MM.1S (cell line): ENCODE results near the gene CIB4.

Source experiments
- DNase-seq: peaks from one replicate; pipeline ENCODE4 v3.0.0-alpha.2; 2015
- H2AFZ ChIP-seq: fragments of 300-600 bp; sonication (generic); 2 replicates; pipeline ENCODE4 v1.6.0; 2016; ENCODE audit warnings: antibody characterized with exemption, low read length
- H3F3A ChIP-seq: fragments of 300-600 bp; sonication (generic); 2 replicates; pipeline ENCODE4 v1.6.1; 2016; ENCODE audit warnings: mild to moderate bottlenecking, antibody characterized with exemption, low read length, moderate library complexity, mixed read lengths; ENCODE audit not compliant: insufficient read depth
- H3K27ac ChIP-seq: fragments of 300-600 bp; sonication (generic); 2 replicates; pipeline ENCODE4 v1.5.1; 2016; ENCODE audit warnings: mild to moderate bottlenecking, low read length
- H3K27me3 ChIP-seq: fragments of 300-600 bp; sonication (generic); replicated peaks from 2 replicates; pipeline ENCODE4 v1.6.0; 2016; ENCODE audit warnings: low read length; ENCODE audit not compliant: insufficient read depth
- H3K36me3 ChIP-seq: fragments of 300-600 bp; sonication (generic); replicated peaks from 2 replicates; pipeline ENCODE4 v1.6.1; 2016; ENCODE audit warnings: mild to moderate bottlenecking, low read length, mixed read lengths; ENCODE audit not compliant: insufficient read depth
- H3K4me1 ChIP-seq: fragments of 300-600 bp; sonication (generic); 2 replicates; pipeline ENCODE4 v1.6.1; 2016; ENCODE audit warnings: low read length, mixed read lengths
- H3K4me2 ChIP-seq: fragments of 300-600 bp; sonication (generic); 2 replicates; pipeline ENCODE4 v1.6.0; 2016; ENCODE audit warnings: low read depth, low read length
- H3K4me3 ChIP-seq: fragments of 300-600 bp; sonication (generic); 2 replicates; pipeline ENCODE4 v1.5.1; 2016; ENCODE audit warnings: low read length, mixed read lengths
- H3K79me2 ChIP-seq: fragments of 300-600 bp; sonication (generic); 2 replicates; pipeline ENCODE4 v1.6.1; 2016; ENCODE audit warnings: mixed run types, low read length, mixed read lengths
- H3K9ac ChIP-seq: fragments of 300-600 bp; sonication (generic); 2 replicates; pipeline ENCODE4 v1.6.1; 2016; ENCODE audit warnings: low read length, mixed read lengths
- H3K9me2 ChIP-seq: fragments of 300-600 bp; sonication (generic); replicated peaks from 2 replicates; pipeline ENCODE4 v1.6.1; 2016; ENCODE audit warnings: mild to moderate bottlenecking, low read length, mixed read lengths; ENCODE audit not compliant: insufficient read depth
- H3K9me3 ChIP-seq: fragments of 300-600 bp; sonication (generic); replicated peaks from 2 replicates; pipeline ENCODE4 v1.6.1; 2016; ENCODE audit warnings: mild to moderate bottlenecking, low read length, mixed read lengths; ENCODE audit not compliant: insufficient read depth
- H4K20me1 ChIP-seq: fragments of 300-600 bp; sonication (generic); 2 replicates; pipeline ENCODE4 v1.6.1; 2016; ENCODE audit warnings: mild to moderate bottlenecking, low read length, moderate library complexity, mixed read lengths; ENCODE audit not compliant: insufficient read depth
- EZH2 ChIP-seq: fragments of 300-600 bp; sonication (generic); optimal IDR thresholded peaks from 2 replicates; pipeline ENCODE3; 2017; ENCODE audit warnings: low read depth, mild to moderate bottlenecking, antibody characterized with exemption, low read length, mixed read lengths
- EZH2phosphoT487 ChIP-seq: fragments of 300-600 bp; sonication (generic); IDR thresholded peaks from 2 replicates; pipeline ENCODE4 v1.6.1; 2018; ENCODE audit warnings: antibody characterized with exemption, low read length
- TF ChIP-seq, protein P1 (sequence below): fragments of 300-600 bp; sonication (generic); IDR thresholded peaks from 2 replicates; pipeline ENCODE4 v1.5.1; 2016; ENCODE audit warnings: antibody characterized with exemption, low read length, mixed read lengths

CIB4 gene

DNA sequence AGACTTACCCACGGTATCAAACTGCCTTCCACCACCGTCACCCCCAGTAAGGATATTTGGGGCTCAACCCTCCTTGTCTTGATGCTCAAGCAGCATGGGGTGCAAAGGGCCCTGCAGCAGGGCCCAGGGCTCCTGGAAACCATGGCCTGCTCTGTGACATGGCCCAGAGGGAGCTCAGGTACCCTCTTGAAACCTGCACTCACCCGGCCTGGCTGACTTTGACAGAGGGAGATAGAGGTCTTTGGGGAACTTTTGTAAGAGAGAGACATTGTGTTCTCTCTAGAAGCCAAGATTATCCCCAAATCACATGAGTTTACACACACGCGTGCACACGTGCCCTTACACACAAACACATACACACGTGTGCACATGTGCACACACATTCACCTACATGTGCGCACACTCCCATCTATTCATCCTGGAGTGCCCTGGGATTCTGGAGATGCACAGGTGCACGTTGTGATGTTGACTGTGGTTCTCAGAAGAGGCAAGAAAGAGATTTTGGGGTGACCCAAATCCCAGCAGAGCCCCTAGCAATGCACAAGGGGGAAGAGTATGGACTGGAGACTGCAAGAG lies 31.7 kb upstream of the CIB4 start:
- no peak overlapping the region for H3K4me3 ChIP-seq
- TF ChIP-seq, protein P1, sequence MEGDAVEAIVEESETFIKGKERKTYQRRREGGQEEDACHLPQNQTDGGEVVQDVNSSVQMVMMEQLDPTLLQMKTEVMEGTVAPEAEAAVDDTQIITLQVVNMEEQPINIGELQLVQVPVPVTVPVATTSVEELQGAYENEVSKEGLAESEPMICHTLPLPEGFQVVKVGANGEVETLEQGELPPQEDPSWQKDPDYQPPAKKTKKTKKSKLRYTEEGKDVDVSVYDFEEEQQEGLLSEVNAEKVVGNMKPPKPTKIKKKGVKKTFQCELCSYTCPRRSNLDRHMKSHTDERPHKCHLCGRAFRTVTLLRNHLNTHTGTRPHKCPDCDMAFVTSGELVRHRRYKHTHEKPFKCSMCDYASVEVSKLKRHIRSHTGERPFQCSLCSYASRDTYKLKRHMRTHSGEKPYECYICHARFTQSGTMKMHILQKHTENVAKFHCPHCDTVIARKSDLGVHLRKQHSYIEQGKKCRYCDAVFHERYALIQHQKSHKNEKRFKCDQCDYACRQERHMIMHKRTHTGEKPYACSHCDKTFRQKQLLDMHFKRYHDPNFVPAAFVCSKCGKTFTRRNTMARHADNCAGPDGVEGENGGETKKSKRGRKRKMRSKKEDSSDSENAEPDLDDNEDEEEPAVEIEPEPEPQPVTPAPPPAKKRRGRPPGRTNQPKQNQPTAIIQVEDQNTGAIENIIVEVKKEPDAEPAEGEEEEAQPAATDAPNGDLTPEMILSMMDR = no peak
- no peak for TF ChIP-seq EZH2phosphoT487
- no peaks in the 10 kb centered on the region for H3K79me2 ChIP-seq
- no peaks in the 10 kb centered on the region for H3K36me3 ChIP-seq
- DNase-seq = no peak
- no peak overlapping the region for H3K4me2 ChIP-seq
- no peaks in the 10 kb centered on the region for H3K9me2 ChIP-seq
- H3K9me3 ChIP-seq = no peaks in the 10 kb centered on the region
- H3K27ac ChIP-seq = no peak overlapping the region
- H3K9ac ChIP-seq = no peak overlapping the region
- no peaks in the 10 kb centered on the region for H3K4me1 ChIP-seq
- H2AFZ ChIP-seq = no peak overlapping the region
- H4K20me1 ChIP-seq = no peaks in the 10 kb centered on the region
- peaks cover 83% of the 10 kb centered on the region for H3K27me3 ChIP-seq
- no peaks in the 10 kb centered on the region for H3F3A ChIP-seq

- TF ChIP-seq EZH2 (no peak), EZH2phosphoT487 (no peak)
- TF ChIP-seq, protein P1 = no peak
- no peak overlapping the region for H2AFZ ChIP-seq
- DNase-seq = no peak
These were observed 31.1 kb upstream of the CIB4 start for GRCh38 chr2:26672112-26672817.

DNA sequence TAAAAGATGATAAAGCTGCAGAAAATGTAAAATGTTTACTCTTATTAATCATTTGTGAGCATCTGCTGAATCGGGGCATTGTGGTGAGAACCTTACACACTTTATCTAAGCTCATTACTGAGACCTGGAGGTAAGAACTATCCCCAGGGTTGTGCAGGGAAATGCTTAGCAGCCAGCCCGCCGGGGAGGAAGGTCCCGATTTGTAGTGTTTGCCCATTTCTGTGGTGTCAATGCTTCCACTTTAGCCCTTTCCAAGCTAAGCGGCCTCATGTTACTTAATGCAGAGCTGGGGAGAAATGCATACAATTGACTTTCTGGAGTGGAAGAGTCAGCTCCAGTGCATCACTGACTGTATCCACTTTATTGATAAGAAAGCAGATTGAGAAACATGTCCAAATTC lies 30.5 kb upstream of the CIB4 start:
- Histone ChIP-seq H3K27me3 (peaks cover 84% of the 10 kb centered on the region), H3K4me3 (no peak overlapping the region), H4K20me1 (no peaks in the 10 kb centered on the region), H3K4me1 (no peaks in the 10 kb centered on the region), H3K9me2 (no peaks in the 10 kb centered on the region), H3K9ac (no peak overlapping the region), H3K4me2 (no peak overlapping the region), H3K36me3 (no peaks in the 10 kb centered on the region), H2AFZ (no peak overlapping the region), H3K79me2 (no peaks in the 10 kb centered on the region), H3K9me3 (no peaks in the 10 kb centered on the region), H3F3A (no peaks in the 10 kb centered on the region), H3K27ac (no peak overlapping the region)
- TF ChIP-seq, protein P1 = no peak
- TF ChIP-seq EZH2phosphoT487 (no peak), EZH2 (no peak)
- no peak for DNase-seq

More at GRCh38 chr2:26672112-26672817, 31.1 kb upstream of the CIB4 start:
- H3K4me3 ChIP-seq = no peak overlapping the region
- H3K4me2 ChIP-seq = no peak overlapping the region
- H3K27ac ChIP-seq = no peak overlapping the region
- H3K9me2 ChIP-seq = no peaks in the 10 kb centered on the region
- no peaks in the 10 kb centered on the region for H3F3A ChIP-seq
- H4K20me1 ChIP-seq = no peaks in the 10 kb centered on the region
- no peaks in the 10 kb centered on the region for H3K4me1 ChIP-seq
- H3K79me2 ChIP-seq = no peaks in the 10 kb centered on the region
- H3K36me3 ChIP-seq = no peaks in the 10 kb centered on the region
- H3K9me3 ChIP-seq = no peaks in the 10 kb centered on the region
- H3K27me3 ChIP-seq = peaks cover 82% of the 10 kb centered on the region
- no peak overlapping the region for H3K9ac ChIP-seq
